PC-3 (cell line): ENCODE results near the gene PSMB2.

Experiments used
- EZH2 ChIP-seq: fragments of 300-600 bp; sonication (generic); IDR thresholded peaks from one replicate; pipeline ENCODE4 v1.6.1; 2017; ENCODE audit warnings: antibody characterized with exemption, mild to moderate bottlenecking, low read length; ENCODE audit not compliant: unreplicated experiment
- TF ChIP-seq, protein P1 (sequence below): fragments of 300-600 bp; sonication (generic); conservative IDR thresholded peaks from 2 replicates; pipeline ENCODE4 v1.5.1; 2017; ENCODE audit warnings: antibody characterized with exemption, low read depth, mild to moderate bottlenecking, low read length

DNA sequence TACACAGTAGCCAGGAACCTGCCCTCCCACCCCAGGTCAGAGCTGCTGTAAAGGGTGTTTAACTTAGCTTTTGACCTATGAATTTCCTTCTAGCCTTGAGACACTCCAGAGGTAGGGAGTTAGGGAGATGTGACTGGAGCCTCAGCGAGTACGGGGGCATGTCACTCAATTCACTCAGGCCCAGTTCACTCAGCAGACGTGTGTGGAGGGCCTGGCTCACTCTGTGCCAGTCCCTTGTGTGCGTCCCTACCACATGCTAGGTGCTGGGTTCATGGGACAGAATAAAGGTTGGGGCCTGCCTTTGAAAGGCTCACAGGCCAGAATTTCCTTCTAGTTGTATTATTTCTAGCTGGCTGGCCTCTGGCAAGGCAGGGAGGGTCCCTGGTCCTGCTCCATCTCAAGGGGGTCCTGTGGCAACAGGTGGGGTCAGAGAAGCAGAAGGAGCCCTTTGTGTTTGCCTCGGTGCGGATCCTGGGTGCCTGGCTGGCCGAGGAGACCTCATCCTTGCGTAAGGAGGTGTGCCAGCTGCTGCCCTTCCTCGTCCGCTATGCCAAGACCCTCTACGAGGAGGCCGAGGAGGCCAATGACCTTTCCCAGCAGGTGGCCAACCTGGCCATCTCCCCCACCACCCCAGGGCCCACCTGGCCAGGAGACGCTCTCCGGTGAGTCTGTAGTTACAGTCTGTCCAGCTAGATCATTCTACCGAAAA lies 79.2 kb downstream of the PSMB2 start:
- TF ChIP-seq EZH2, result no peak
- TF ChIP-seq, protein P1, sequence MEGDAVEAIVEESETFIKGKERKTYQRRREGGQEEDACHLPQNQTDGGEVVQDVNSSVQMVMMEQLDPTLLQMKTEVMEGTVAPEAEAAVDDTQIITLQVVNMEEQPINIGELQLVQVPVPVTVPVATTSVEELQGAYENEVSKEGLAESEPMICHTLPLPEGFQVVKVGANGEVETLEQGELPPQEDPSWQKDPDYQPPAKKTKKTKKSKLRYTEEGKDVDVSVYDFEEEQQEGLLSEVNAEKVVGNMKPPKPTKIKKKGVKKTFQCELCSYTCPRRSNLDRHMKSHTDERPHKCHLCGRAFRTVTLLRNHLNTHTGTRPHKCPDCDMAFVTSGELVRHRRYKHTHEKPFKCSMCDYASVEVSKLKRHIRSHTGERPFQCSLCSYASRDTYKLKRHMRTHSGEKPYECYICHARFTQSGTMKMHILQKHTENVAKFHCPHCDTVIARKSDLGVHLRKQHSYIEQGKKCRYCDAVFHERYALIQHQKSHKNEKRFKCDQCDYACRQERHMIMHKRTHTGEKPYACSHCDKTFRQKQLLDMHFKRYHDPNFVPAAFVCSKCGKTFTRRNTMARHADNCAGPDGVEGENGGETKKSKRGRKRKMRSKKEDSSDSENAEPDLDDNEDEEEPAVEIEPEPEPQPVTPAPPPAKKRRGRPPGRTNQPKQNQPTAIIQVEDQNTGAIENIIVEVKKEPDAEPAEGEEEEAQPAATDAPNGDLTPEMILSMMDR, result no peak
